ENCODE measurements around the gene UBE2I. TPM values are rescaled to one million over a fixed set of nuclear protein-coding genes. Genes with fewer than 3 reads are reported as not detected.

The UBE2I gene
- total RNA-seq, 1 experiment from 2014 or later: 212 TPM

DNA sequence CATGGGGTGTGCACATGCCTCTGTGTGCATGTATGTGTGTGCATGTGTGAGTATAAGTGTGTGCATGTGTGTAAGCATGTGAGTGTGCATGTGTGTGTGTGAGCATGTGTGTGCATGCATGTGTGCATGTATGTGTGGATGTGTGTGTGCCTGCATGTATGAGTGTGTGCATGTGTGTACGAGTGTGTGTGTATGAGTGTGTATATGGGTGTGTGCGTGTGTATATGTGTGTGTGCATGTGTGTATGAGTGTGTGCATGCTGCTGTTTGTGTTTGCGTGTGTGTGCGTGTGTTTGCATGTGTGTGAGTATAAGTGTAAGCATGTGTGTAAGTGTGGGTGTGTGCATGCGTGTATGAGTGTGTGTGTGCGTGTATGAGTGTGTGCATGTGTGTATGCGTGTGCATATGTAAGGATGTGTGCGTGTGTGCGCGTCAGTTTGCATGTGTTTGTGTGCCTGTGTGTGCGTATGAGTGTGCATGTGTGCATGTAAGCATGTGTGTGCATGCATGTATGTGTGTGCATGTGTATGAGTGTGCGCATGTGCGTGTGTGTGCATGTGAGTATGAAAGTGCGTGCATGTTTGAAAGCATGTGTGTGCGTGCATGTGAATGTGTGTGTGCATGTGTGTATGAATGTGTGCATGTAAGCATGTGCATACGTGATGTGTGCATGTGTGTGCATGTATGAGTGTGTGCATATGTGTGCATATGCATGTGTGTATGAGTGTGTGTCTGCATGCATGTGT is 44.9 kb upstream of the UBE2I start:
- ATAC-seq (no peak), DNase-seq (ENCODE audit: low read depth, low spot score) (no peak)
- H3K79me2 ChIP-seq (ENCODE audit: insufficient read depth, low read length): no peaks in the 10 kb centered on the region
- no peaks in the 10 kb centered on the region; a peak in 1 of 4 replicates for H3K9me3 ChIP-seq (ENCODE audit: control insufficient read depth in 1 of 2, insufficient read depth in 1 of 2, low read depth in 1 of 2, low read length in 2 of 2)
- no peak overlapping the region for H3K4me2 ChIP-seq (ENCODE audit: low read length)
- CTCF ChIA-PET: no interaction called here
- TF ChIP-seq CEBPB (IDR thresholded peaks at IDR 0.05; ENCODE audit: low read depth) (no peak), ZFX (IDR thresholded peaks at IDR 0.05) (no peak), JUND (IDR thresholded peaks at IDR 0.05) (no peak), EZH2phosphoT487 (IDR thresholded peaks at IDR 0.05; ENCODE audit: borderline replicate concordance) (no peak), SP1 (IDR thresholded peaks at IDR 0.05; ENCODE audit: low read depth) (no peak), REST (IDR thresholded peaks at IDR 0.05; ENCODE audit: low read depth) (no peak), TCF7L2 (IDR thresholded peaks at IDR 0.05; ENCODE audit: borderline replicate concordance, extremely low read depth, insufficient read depth, insufficient read length) (no peak), YY1 (IDR thresholded peaks at IDR 0.05; ENCODE audit: extremely low read depth, insufficient replicate concordance, low read depth, low read length) (no peak), FOSL1 (IDR thresholded peaks at IDR 0.05; ENCODE audit: low read depth) (no peak), POLR2A (IDR thresholded peaks at IDR 0.05; ENCODE audit: borderline replicate concordance, extremely low read depth, insufficient read depth, insufficient read length) (no peak), ZNF274 (IDR thresholded peaks at IDR 0.05; ENCODE audit: low read depth, low read length) (no peak), CBX3 (IDR thresholded peaks at IDR 0.05; ENCODE audit: low read depth) (no peak)
- TF ChIP-seq, protein P1, sequence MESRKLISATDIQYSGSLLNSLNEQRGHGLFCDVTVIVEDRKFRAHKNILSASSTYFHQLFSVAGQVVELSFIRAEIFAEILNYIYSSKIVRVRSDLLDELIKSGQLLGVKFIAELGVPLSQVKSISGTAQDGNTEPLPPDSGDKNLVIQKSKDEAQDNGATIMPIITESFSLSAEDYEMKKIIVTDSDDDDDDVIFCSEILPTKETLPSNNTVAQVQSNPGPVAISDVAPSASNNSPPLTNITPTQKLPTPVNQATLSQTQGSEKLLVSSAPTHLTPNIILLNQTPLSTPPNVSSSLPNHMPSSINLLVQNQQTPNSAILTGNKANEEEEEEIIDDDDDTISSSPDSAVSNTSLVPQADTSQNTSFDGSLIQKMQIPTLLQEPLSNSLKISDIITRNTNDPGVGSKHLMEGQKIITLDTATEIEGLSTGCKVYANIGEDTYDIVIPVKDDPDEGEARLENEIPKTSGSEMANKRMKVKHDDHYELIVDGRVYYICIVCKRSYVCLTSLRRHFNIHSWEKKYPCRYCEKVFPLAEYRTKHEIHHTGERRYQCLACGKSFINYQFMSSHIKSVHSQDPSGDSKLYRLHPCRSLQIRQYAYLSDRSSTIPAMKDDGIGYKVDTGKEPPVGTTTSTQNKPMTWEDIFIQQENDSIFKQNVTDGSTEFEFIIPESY (IDR thresholded peaks at IDR 0.05; ENCODE audit: extremely low read depth, insufficient replicate concordance, low read length): no peak
- TF ChIP-seq, protein P2, sequence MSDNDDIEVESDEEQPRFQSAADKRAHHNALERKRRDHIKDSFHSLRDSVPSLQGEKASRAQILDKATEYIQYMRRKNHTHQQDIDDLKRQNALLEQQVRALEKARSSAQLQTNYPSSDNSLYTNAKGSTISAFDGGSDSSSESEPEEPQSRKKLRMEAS (IDR thresholded peaks at IDR 0.05): no peak
- no peaks in the 10 kb centered on the region for H3K36me3 ChIP-seq (ENCODE audit: control insufficient read depth in 1 of 2, insufficient read depth in 2 of 2, low read length in 2 of 2)
- H3K27me3 ChIP-seq (ENCODE audit: insufficient read depth, low read length): peaks cover 2% of the 10 kb centered on the region; the same call in 1 of the 2 replicates
- POLR2A ChIA-PET: no interaction called here
- no peaks in the 10 kb centered on the region for H3K9me2 ChIP-seq (ENCODE audit: insufficient read depth)
- H3K4me3 ChIP-seq (replicated peaks in 1 of 2; ENCODE audit: low read depth in 1 of 2, low read length in 2 of 2): no peak overlapping the region
- no peak overlapping the region for H2AFZ ChIP-seq (ENCODE audit: low read depth, low read length, poor library complexity, severe bottlenecking)
- no peak overlapping the region for H3K27ac ChIP-seq (ENCODE audit: low read depth, low read length)
- peaks cover 4 to 5% of the 10 kb centered on the region in 2 experiments; a peak in 3 of 4 replicates for H3K4me1 ChIP-seq (ENCODE audit: control insufficient read depth in 1 of 2, insufficient read depth in 2 of 2, low read length in 2 of 2)
- RAD21 ChIA-PET (ENCODE audit: low non-redundant PET in 1 of 2, low total read pairs in 2 of 2, uncharacterized antibody in 2 of 2, unreplicated experiment in 2 of 2): no interaction called here
- H4K20me1 ChIP-seq (ENCODE audit: insufficient read depth): no peaks in the 10 kb centered on the region
- intact Hi-C loops (cut with micrococcal nuclease): no loop called here
- no TSS peak for BruUV-seq (replicated peaks)
- no peak overlapping the region for H3K9ac ChIP-seq (ENCODE audit: low read length)

Measured in HCT116 (cell line).